Measurements from ENCODE around the gene PRUNE2.

The PRUNE2 gene

GRCh38 chr9:76883341-76883855 lies 22.5 kb downstream of the PRUNE2 start:
- Histone ChIP-seq H3K27ac (no peak overlapping the region), H3K36me3 (replicated peaks) (no peaks in the 10 kb centered on the region), H3K27me3 (replicated peaks) (no peaks in the 10 kb centered on the region), H3K4me3 (ENCODE audit: low read depth, low read length) (no peak overlapping the region)
- no peak for DNase-seq
- TF ChIP-seq CTCF (IDR thresholded peaks at IDR 0.05; ENCODE audit: low read depth, low read length, missing control alignments) = no peak
- in situ Hi-C loops (cut with HindIII; ENCODE audit: low pct_ligation_motif_present, low sequenced_read_pairs) = no loop called here

- DNase-seq = no peak
- Histone ChIP-seq H3K4me3 (ENCODE audit: low read depth, low read length) (no peak overlapping the region), H3K27me3 (replicated peaks) (no peaks in the 10 kb centered on the region), H3K27ac (no peak overlapping the region), H3K36me3 (replicated peaks) (no peaks in the 10 kb centered on the region)
- in situ Hi-C loops (cut with HindIII; ENCODE audit: low pct_ligation_motif_present, low sequenced_read_pairs) = no loop called here
- TF ChIP-seq CTCF (IDR thresholded peaks at IDR 0.05; ENCODE audit: low read depth, low read length, missing control alignments) = no peak
Measured at GRCh38 chr9:76882686-76883085, 23.2 kb downstream of the PRUNE2 start.

- Histone ChIP-seq H3K27me3 (replicated peaks) (no peaks in the 10 kb centered on the region), H3K36me3 (replicated peaks) (no peaks in the 10 kb centered on the region), H3K4me3 (ENCODE audit: low read depth, low read length) (no peak overlapping the region), H3K27ac (no peak overlapping the region)
- in situ Hi-C loops (cut with HindIII; ENCODE audit: low pct_ligation_motif_present, low sequenced_read_pairs) = no loop called here
- no peak for TF ChIP-seq CTCF (IDR thresholded peaks at IDR 0.05; ENCODE audit: low read depth, low read length, missing control alignments)
- DNase-seq = no peak
Measured at GRCh38 chr9:76880210-76880609, 25.7 kb downstream of the PRUNE2 start.

GRCh38 chr9:76878933-76879332 lies 27.0 kb downstream of the PRUNE2 start:
- no peak for DNase-seq
- no peak for TF ChIP-seq CTCF (IDR thresholded peaks at IDR 0.05; ENCODE audit: low read depth, low read length, missing control alignments)
- in situ Hi-C loops (cut with HindIII; ENCODE audit: low pct_ligation_motif_present, low sequenced_read_pairs) = no loop called here
- Histone ChIP-seq H3K36me3 (replicated peaks) (no peaks in the 10 kb centered on the region), H3K27me3 (replicated peaks) (no peaks in the 10 kb centered on the region), H3K4me3 (ENCODE audit: low read depth, low read length) (no peak overlapping the region), H3K27ac (no peak overlapping the region)

- no peak for DNase-seq
- H3K36me3 ChIP-seq (replicated peaks) = no peaks in the 10 kb centered on the region
- no peak for TF ChIP-seq CTCF (IDR thresholded peaks at IDR 0.05; ENCODE audit: low read depth, low read length, missing control alignments)
- in situ Hi-C loops (cut with HindIII; ENCODE audit: low pct_ligation_motif_present, low sequenced_read_pairs) = no loop called here
- no peak overlapping the region for H3K4me3 ChIP-seq (ENCODE audit: low read depth, low read length)
- no peaks in the 10 kb centered on the region for H3K27me3 ChIP-seq (replicated peaks)
- H3K27ac ChIP-seq = no peak overlapping the region
Measured at GRCh38 chr9:76877961-76878360, 28.0 kb downstream of the PRUNE2 start.

- no peak for DNase-seq
- H3K27me3 ChIP-seq (replicated peaks) = no peaks in the 10 kb centered on the region
- TF ChIP-seq CTCF (IDR thresholded peaks at IDR 0.05; ENCODE audit: low read depth, low read length, missing control alignments) = no peak
- in situ Hi-C loops (cut with HindIII; ENCODE audit: low pct_ligation_motif_present, low sequenced_read_pairs) = no loop called here
- H3K4me3 ChIP-seq (ENCODE audit: low read depth, low read length) = no peak overlapping the region
- no peak overlapping the region for H3K27ac ChIP-seq
- no peaks in the 10 kb centered on the region for H3K36me3 ChIP-seq (replicated peaks)
Measured at GRCh38 chr9:76876098-76876497, 29.8 kb downstream of the PRUNE2 start.
